HG03103 (cell line): Measurements from ENCODE around the gene FRYL.

ENCODE experiments used
- ATAC-seq: cut with Tn5 transposase; IDR thresholded peaks from one replicate; pipeline ENCODE4 v1.9.1; 2021; ENCODE audit warnings: low read depth; ENCODE audit not compliant: unreplicated experiment

The FRYL gene

DNA sequence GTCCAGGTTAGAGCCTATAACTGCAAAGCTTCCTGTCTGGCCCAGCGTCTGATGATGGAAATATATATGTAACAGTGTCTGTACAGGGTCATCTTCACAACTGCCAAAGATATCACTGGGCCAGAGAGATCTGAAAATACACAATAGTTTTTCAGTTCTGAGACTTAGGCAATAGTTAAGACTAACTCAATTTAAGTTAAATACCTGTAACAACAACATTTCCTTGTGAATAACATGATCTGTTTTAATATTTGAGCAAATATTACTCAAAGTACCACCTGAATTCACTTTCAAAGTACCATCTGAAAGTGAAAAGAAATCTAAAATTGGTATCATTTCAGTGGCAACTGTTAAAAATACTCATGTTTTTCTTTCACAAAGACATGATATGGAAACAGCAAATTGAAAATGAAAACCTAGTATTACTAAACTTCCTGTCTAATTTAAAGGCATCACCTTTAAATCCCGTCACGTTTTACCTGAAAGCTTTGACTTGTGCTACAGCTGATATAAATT is 280.5 kb downstream of the FRYL start:
- peak; percentile 62 for ATAC-seq

DNA sequence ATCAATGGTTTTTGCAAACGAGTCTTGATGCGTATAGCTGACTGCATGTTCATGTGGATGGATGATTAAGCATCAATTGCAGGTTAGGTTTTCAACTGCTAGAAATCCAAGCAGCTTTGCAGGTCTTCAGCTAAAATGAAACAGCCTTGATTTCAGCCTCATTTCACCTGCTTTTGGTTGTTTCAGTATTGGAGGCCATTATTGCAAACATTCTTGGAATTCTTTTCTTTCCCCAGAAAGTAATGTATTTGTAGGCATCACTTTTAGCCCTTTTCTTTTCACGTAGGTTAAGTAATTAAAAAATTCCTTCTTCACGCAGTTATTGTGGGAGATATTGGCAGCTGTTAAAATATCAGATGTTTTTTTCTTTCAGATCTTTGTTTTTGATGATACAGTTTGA is 281.2 kb downstream of the FRYL start:
- ATAC-seq: no peak

DNA sequence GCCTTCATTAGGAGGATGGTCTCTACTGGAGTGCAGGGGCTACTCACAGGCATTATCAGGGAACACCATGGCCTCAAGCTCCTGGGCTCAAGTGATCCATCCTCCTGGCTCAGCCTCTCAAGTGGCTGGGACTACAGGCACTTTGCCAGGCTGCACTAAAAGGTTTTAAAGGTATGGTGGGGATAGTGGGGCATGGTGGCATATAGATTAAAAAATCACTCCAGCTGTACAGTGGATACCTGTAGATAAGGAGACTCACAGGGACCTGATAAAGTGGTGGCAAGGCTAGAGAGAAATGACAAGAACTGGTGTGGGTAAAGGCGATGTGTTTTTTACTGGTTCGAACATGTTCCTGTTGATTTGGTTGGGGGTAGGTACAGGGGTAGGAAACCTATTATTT is 284.1 kb downstream of the FRYL start:
- ATAC-seq: no peak

DNA sequence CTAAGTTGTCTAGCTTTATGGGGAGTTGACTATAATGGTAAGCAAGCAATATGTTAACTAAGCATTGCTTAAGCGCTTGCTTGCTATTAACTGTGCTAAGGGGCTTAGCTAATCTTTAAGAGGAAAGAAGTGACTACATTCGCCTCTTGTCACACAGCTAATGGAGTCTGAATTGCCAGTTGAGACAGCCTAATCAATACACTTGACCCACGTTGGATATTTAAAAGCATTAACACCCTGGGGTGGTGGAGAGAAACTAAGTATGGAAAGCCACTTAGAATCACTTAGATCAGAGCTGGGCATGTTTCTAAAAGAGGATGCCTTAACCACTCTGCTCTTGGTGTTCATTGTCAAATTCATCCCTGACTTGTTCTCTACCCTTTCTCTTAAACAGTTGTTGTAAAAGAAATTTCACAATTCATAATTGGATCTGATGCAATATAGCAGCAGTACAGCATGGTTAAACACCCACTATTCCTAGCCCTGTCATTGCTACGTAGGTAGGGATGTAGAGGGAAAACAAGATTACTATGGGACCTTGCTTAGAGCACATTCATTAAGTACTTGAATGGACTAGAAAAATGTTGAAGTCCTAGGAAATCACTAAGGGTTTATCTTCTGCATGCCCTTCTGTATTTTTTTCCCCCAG is 286.5 kb downstream of the FRYL start:
- no peak for ATAC-seq

DNA sequence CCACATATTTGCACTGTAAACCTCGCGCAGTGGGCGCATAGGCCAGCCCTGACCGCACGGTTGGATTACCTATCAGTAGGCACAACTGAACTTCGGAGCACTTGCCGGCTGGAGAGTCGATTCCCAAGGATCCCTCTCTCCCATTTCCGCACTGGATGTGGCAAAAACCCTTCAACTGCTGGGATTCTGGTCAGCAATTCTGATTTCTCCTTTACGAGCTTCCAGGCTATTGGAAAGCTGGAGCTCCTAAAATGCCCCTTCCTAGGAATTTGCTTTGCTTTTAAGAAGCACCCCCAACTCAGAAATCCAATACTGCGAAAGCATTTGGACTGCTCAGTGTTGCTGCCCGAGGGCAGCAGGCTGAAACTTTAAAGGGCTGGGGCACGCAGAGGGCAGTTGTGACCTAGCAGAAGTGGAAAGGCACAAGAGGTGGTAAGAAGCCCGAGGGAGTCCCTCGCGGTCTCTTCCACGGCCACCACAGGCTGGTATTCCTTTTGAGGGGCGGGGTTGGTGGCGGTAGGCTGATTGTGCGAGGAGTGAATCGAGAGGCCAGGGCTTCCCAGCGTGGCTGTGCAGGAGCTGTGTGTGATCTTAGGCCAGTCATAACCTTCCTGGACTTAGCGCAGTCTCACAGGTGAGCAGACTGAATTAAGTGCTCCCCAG is 288.4 kb downstream of the FRYL start:
- no peak for ATAC-seq

DNA sequence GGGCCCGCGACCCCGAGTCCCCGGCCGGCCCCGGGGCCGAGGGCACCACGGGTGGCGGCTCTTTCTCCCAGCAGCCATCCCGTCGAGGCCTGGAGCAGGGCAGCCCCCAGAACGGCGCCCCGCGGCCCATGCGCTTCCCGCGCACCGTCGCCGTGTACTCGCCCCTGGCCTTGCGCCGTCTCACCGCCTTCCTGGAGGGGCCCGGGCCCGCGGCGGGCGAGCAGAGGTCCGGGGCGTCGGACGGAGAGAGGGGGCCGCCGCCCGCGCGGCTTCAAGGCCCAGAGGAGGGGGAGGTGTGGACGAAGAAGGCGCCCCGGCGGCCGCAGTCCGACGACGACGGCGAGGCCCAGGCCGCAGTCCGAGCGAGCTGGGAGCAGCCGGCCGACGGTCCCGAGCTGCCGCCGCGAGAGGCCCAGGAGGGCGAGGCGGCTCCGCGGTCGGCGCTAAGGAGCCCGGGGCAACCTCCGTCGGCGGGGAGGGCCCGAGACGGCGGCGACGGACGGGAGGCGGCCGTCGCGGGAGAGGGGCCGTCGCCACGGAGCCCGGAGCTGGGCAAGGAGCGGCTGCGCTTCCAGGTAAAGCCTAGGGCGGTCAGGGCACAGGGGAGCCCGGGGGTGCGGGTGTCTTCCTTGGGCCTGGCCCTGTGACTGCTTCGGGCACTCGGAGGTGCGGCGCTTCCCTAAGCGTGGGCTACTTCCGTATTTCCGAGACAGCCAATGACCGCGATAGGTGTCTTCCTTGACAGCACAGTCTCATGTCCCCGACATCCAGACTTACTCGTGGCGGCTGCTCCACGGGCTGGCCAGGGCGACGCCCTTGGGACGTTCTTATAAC is 289.2 kb downstream of the FRYL start:
- ATAC-seq: no peak

DNA sequence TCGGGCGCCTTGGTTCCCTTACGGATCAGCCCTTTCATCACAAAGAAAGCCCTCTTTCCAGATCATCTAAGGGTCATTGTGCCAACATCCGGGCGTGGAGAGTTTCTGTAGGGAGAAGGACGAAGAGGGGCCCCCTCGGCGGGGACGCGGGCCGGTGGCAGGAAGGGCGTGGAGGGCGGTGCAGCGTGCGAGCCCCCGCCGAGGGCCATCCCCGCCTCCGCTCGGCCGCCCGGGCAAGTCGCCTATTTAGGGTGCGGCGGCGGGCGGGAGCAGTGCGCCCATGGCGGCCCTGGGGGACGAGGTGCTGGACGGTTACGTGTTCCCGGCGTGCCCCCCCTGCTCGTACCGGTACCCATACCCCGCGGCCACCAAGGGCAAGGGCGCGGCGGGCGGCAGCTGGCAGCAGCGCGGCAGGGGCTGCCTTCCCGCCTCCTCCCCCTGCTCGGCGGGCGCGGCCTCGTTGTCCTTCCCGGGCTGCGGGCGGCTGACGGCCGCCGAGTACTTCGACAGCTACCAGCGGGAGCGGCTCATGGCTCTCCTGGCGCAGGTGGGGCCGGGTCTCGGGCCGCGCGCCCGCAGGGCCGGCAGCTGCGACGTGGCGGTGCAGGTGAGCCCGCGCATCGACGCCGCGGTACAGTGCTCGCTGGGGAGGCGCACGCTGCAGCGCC is 289.9 kb downstream of the FRYL start, which contains the start of gene ZAR1:
TSS of gene ZAR1 (plus strand) at position 241 of the 668 bp plus-strand sequence. CDS start at position 281, 40 bp downstream.
- ATAC-seq: no peak

DNA sequence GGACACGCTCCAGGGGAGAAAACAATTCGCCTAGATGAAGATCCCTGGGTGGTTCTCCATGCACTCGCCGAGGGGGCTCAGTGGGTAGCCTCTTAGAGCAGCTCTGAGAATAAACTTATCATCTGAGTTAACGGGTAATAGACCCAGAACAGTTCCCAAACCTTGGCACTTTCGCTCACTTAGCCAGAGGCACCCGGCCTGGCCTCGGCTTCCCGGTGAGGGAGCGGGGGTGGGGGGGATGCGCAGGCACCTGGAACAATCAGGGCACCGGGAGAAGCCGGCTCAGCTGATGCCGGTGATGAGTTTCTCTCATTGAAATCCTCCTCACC is 290.4 kb downstream of the FRYL start:
- ATAC-seq: no peak

DNA sequence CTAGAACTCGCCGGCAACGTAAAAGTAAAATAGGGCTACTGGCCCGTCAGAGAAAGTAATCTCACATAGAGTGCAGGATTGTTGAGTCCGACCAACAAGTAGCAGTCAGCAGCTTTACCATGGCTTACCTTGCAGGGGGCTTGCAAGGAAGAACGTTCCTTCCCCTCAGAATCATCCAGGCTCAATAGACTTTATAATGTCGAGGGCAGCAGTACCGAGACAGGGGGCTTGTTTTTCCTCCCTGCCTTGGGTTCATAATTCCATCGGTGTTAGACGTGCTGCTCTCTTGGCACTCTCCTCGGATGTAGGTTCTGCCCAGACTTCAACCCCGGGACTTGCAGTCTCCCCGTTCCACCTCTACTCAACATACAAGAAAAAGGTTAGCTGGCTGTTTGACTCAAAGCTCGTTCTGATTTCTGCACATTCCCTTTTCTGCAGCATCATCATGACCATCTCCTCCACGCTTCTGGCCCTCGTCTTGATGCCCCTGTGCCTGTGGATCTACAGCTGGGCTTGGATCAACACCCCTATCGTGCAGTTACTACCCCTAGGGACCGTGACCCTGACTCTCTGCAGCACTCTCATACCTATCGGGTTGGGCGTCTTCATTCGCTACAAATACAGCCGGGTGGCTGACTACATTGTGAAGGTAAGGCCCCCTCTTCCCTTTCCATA is 295.4 kb downstream of the FRYL start:
- ATAC-seq: no peak

DNA sequence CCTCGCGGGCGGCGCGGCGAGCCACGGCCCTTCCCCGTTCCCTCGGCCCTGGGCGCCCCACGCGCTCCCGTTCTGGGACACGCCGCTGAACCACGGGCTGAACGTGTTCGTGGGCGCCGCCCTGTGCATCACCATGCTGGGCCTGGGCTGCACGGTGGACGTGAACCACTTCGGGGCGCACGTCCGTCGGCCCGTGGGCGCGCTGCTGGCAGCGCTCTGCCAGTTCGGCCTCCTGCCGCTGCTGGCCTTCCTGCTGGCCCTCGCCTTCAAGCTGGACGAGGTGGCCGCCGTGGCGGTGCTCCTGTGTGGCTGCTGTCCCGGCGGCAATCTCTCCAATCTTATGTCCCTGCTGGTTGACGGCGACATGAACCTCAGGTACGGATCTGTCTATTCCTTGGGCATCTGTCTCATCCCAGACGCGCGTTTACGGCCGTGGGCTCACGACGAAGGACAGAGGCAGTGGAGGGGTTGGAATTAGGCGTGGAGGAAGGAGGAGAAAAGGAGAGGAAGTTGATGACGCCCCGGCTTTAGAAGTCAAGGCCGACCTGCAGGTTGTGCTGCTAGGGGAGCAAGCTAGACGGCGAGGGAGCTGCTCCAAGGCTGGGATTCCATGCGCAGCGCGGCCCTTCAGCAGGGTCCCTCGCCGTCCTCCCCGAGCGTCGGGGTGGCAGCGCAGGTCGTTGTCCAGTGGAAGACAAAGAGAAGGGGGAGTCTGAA is 296.1 kb downstream of the FRYL start:
- ATAC-seq: no peak

DNA sequence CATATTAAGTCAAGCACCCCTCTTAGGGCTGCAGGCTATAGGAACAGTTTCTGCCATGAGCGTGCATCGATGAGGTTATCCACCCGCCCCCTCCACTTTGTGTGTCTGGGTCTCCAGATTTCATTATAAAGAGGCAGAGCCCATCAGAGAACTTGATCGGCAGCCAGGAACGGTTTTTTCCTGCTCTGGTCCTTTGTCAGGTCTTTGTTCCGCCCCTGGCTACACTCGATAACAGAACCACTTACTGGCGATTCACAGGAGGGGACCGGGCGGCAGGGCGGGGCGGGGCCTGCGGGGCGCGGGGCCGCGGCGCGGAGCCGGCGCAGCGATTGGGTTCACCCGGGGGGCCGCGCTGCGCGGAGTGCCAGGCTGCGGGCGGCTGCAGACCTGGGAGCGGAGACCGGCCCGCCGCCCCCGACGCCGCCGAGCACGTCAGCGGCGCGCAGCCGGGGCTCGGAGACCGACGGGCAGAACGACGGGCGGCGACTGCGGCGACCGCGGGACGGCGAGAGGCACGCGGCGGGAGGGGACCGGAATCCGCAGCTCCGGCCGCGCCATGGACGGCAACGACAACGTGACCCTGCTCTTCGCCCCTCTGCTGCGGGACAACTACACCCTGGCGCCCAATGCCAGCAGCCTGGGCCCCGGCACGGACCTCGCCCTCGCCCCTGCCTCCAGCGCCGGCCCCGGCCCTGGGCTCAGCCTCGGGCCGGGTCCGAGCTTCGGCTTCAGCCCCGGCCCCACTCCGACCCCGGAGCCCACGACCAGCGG is 296.9 kb downstream of the FRYL start, which contains the start of gene SLC10A4:
TSS of gene SLC10A4 (plus strand) at position 338 of the 771 bp plus-strand sequence. CDS start at position 557, 219 bp downstream.
- no peak for ATAC-seq

DNA sequence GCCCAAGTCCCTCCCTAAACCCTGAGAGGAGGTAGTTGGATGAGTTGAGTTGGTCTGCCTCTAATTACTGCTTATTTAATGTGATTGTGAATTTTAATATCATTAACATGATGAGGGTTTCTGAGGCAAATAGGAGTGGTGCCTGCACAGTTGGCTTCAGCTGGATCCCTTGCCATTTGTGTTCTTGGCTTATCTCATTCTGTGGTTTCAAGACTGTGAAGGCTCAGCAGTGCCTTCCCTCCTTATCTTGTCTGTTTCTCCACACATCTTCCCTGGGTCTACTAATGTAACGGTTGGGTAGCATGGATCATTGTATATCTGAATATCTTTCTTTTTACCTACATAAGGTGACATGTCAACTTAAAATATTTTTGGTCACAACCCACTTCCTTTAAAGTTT is 298.5 kb downstream of the FRYL start:
- ATAC-seq: no peak

DNA sequence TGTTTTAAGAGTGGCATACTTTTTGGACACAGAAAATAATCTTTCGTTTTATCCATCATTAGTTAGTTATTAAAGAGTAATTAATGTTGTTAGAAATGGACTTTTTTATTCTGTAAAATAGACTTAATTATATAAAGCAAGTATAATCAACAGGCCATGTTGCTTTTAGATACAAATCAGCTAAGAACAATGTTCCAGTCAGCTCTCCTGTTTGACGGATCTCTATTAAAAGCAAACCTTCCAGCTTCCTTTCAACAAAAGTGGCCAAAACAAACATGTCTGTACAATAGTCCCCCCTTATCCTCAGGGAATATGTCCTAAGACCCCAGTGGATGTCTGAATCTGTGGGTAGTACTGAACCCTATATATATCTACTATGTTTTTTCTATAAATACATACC is 301.8 kb downstream of the FRYL start:
- no peak for ATAC-seq

DNA sequence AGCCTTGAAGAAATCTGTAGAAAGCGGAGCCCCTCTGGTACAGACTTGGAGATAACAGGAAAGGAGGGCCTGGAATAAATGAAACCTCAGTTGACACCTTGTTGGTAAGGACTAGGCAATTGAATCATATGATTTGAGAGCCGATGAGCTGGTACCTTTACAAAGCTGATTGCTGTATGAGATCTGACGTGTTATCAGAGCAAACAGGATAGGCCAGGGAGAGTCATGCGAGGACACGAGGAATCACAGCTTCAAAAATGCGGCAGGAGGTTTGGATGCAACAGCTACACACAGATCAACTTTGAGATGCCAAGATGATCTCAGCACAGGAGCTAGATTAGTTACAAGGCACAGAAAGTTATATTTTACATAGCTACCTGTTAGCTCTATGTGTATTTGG is 304.3 kb downstream of the FRYL start:
- no peak for ATAC-seq

DNA sequence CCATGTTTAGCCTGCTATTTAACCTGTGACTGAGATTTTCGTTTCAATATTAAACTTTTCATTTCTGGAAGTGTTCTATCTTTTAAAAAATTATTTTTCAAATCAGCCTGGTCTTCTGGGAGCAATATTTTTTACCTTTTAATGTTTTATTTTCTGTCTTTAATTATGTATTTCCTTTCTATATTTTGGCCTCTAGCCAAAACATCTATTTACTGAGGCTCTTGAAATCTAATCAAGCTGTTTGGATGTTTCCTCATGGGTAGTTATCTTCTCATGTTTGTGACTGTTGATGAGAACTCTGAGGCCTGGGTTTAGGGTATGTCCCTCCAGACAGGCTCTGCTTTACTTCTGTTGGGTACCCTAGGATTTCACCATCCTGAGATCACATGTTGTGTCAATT is 307.3 kb downstream of the FRYL start:
- ATAC-seq: no peak

DNA sequence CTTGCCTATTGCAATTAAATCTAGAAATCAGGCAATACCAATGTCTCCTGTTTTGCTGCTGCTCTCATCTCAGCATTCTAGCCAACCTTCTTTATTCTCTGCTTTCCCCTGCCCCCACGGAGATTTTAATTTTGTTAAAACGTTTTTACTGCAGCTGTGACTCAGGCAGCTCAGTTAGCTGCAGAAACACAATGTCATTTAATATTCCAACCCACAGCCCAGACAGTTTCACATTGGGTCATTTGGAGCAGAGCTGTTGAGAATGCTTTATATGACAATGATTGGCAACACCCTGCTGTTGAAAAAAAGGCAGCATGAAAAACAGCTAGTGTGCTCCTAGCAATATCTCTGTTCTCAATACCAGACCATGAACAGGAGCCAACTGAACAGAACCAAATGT is 309.5 kb downstream of the FRYL start:
- no peak for ATAC-seq

DNA sequence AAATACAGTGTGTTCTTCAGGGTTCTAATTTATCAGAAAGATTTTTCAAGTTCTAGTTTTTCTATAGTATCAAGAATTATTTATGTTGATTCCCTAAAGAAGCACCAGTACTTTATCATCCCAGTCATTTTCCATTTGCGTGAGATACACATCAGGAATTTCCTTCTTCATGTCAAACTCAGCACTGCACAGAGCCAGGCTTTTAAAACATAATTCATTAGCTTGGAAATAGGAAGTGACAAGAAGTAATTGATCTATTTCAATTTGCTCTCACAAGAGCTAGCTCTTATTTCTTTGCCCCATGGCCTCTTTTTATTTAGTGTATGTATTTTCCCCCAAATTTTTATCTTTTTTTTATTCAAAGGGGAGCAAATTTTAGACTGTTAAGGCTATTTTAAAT is 309.9 kb downstream of the FRYL start:
- ATAC-seq: no peak

DNA sequence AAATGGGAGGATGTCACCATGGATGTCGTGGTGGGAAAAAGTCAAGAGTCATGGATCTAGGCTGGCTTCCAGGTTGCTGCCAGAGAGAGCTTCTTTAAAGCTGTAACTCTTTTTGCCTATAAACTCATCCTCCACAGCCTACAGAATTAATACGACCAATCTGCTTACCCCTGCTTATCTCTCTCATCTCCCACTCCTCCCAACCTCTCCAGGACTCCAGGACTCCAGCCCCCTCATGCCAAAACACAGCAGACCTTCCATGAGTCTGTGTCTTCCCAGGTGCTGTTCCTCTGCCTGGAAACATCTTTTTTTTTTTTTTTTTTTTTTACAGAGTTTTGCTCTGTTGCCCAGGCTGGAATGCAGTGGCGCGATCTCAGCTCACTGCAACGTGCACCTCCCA is 312.2 kb downstream of the FRYL start:
- no peak for ATAC-seq

DNA sequence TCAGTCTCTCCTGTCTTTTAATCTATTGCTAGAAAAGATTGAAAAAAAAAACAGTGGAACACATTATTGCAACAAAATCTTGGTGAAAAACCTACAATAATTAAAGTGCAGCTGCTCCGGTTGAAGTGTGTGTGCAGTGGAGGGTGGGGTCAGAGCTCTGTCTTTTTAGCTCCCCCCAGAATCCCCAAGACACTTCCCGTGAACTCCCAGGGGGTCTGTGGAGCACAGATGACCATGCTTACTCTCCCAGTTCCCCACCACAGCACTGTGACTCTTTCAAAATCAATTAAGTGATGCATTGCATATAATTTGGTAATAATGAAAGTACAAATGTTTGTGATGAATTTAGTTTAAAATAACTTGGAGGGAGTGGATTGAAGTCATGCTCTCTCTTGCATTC is 312.6 kb downstream of the FRYL start:
- no peak for ATAC-seq
